Putamen (tissue), 1 donor: ENCODE data around the gene SNED1.
A peak's percentile ranks its signal among the peaks of the same experiment; 100 is the strongest.
"Not testable (repeated sequence)": the region's sequence is repeated elsewhere in the genome, so short reads cannot be mapped to it uniquely, and the experiment has no call there.

Experiments
- DNase-seq: peaks from one replicate; pipeline ENCODE4 v3.0.0-alpha.2; 2016; ENCODE audit warnings: low spot score

SNED1 gene

GRCh38 chr2:240972636-240973521, 25.5 kb upstream of the SNED1 start:
- DNase-seq = peak; percentile 42

GRCh38 chr2:240974771-240975572, 23.4 kb upstream of the SNED1 start:
- no peak for DNase-seq

- DNase-seq = not testable (repeated sequence)
Observed at GRCh38 chr2:240975903-240976302, 22.5 kb upstream of the SNED1 start.

GRCh38 chr2:240981280-240981679, 17.1 kb upstream of the SNED1 start:
- DNase-seq = no peak

- DNase-seq = no peak
Observed at GRCh38 chr2:240981871-240982800, 16.3 kb upstream of the SNED1 start.

GRCh38 chr2:240982821-240983281, 15.6 kb upstream of the SNED1 start:
- DNase-seq = no peak

GRCh38 chr2:240983361-240983995, 14.9 kb upstream of the SNED1 start:
- no peak for DNase-seq

GRCh38 chr2:240983996-240984498, 14.4 kb upstream of the SNED1 start:
- no peak for DNase-seq

GRCh38 chr2:240985881-240986786, 12.3 kb upstream of the SNED1 start:
- DNase-seq = no peak

GRCh38 chr2:240986787-240987411, 11.5 kb upstream of the SNED1 start:
- no peak for DNase-seq

- no peak for DNase-seq
Observed at GRCh38 chr2:240987588-240987987, 10.8 kb upstream of the SNED1 start.

- no peak for DNase-seq
Observed at GRCh38 chr2:240988146-240988545, 10.3 kb upstream of the SNED1 start.

- no peak for DNase-seq
Observed at GRCh38 chr2:240988571-240989271, 9.7 kb upstream of the SNED1 start.

- DNase-seq = no peak
Observed at GRCh38 chr2:240989451-240990265, 8.8 kb upstream of the SNED1 start.

GRCh38 chr2:240990266-240990529, 8.2 kb upstream of the SNED1 start:
- no peak for DNase-seq

GRCh38 chr2:240990726-240991377, 7.6 kb upstream of the SNED1 start:
- no peak for DNase-seq

GRCh38 chr2:240991378-240992263, 6.8 kb upstream of the SNED1 start:
- DNase-seq = no peak
